WI38 (cell line): Measurements from ENCODE around the gene SLC41A3.

Experiments
- H3K4me3 ChIP-seq: 2 replicates; pipeline ENCODE4 v1.5.1; 2011; ENCODE audit warnings: low read depth, mild to moderate bottlenecking, control low read depth, low read length
- TF ChIP-seq, protein P1 (sequence below): IDR thresholded peaks from 2 replicates; pipeline ENCODE4 v1.5.1; 2012; ENCODE audit warnings: low read depth, mild to moderate bottlenecking, control low read depth, low read length

SLC41A3 gene

GRCh38 chr3:126083913-126084767, at the start of gene SLC41A3:
SLC41A3 (minus strand) TSS chr3:126084124; CDS start chr3:126068219, 15,905 bp downstream.
- H3K4me3 ChIP-seq, result peak within 1 kb of the TSS; percentile 68
- TF ChIP-seq, protein P1, sequence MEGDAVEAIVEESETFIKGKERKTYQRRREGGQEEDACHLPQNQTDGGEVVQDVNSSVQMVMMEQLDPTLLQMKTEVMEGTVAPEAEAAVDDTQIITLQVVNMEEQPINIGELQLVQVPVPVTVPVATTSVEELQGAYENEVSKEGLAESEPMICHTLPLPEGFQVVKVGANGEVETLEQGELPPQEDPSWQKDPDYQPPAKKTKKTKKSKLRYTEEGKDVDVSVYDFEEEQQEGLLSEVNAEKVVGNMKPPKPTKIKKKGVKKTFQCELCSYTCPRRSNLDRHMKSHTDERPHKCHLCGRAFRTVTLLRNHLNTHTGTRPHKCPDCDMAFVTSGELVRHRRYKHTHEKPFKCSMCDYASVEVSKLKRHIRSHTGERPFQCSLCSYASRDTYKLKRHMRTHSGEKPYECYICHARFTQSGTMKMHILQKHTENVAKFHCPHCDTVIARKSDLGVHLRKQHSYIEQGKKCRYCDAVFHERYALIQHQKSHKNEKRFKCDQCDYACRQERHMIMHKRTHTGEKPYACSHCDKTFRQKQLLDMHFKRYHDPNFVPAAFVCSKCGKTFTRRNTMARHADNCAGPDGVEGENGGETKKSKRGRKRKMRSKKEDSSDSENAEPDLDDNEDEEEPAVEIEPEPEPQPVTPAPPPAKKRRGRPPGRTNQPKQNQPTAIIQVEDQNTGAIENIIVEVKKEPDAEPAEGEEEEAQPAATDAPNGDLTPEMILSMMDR, result peak; percentile 51

DNA sequence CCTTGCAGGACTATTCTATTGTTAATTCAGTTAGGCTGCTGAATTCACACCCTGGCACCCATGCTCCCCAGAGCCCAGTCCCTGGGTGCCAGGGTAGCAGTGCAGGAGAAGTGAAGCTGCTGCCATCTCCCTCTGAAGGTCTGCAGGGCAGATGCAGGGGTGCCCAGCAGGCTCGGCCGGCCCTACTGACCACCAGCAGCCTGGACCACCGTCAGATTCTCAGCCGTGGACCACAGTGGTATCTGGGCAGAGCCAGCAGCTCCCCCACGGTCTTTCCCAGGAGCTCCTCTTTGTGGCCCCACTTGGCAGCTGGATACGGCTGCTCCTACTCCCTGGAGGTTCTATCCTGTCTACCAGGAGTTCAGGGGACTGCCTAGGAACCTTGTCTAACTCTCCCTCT, 49.7 kb upstream of the SLC41A3 start:
- no peak overlapping the region for H3K4me3 ChIP-seq
- TF ChIP-seq, protein P1, result no peak

- TF ChIP-seq, protein P1, result peak; percentile 54
These were observed 49.0 kb upstream of the SLC41A3 start for GRCh38 chr3:126132751-126133511.

DNA sequence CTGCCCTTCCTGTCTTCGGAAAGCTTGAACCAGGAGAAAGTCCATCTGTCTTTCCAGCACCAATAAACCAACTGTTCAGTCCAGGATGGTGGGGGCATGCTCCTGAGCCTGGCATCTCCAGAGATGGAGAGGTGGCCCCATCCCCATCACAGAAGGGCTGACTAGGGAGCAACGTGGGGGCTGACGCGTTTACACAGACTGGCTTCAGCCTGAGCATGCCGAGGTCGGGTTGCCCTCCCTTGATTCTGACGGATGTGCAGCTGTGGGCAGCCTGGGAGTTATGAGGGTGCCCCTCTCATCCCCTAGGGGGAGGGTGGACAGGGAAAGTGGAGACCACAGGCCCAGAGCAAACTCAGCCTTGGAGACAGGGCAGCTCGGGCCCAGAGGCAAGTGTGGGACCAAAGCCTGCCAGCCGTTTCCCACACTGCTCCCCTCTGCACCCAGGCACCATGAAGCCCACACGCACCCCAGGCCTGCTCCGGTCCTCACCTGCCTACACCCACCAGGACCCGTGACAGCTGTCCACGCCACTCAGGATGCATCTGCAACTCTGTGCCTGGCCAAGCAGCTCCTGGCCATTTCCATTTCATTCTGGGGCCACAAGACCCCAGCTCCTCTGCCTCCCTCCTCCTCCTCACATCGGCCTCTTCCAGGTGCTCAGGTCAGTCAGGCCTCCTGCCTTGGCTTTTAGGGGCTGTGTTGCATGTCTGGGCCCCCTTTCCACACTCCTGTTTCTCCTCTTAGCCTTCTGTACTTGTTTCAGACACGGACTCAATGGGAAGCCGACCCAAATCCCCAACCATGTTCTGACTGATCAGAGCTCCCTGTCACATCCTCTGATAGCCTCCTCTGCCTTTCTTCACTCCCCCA, 48.2 kb upstream of the SLC41A3 start:
- no peak overlapping the region for H3K4me3 ChIP-seq
- TF ChIP-seq, protein P1, result no peak

More at GRCh38 chr3:126132751-126133511, 49.0 kb upstream of the SLC41A3 start:
- no peak overlapping the region for H3K4me3 ChIP-seq

DNA sequence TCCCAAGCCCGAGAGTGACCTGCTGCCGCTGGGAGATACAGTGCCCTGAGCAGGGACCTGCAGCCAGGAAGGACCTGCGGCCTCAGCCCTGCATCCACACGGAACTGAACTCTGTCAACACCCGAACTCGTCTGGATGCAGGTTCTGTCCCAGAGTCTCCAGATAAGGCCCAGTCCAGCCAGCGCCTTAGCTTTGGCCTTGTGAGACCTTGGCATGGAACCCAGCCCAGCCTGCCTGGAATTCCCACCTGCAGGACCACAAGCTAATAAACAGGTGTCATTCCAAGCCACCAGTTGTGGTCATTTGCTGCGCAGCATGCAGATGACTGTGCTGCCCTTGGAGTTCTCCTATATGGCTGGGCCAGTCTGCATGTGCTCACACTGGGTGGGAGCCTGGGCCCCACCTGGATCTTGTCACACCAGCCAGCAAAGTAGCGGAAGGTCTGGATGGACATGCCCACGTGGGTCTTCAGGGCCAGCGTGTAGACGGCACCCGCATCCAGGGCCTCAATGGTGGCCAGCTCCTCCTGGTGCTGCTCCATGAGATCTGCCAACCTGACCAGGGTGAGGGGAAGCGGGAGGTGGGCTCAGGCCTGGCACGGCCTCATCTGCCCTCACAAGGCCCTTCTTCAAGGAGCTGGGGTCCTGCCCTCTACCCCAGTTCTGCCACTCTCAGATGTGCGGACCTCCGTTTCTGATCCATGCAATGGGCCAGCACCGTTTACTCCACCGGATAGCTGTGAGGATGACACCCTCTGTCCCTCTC, 47.2 kb upstream of the SLC41A3 start:
- TF ChIP-seq, protein P1, result no peak
- H3K4me3 ChIP-seq, result no peak overlapping the region

- TF ChIP-seq, protein P1, result no peak
- H3K4me3 ChIP-seq, result no peak overlapping the region
These were observed 46.3 kb upstream of the SLC41A3 start for GRCh38 chr3:126130081-126130855.
